Measurements from ENCODE around the gene IFIT2. TPM values are rescaled to one million over a fixed set of nuclear protein-coding genes. Genes with fewer than 3 reads are reported as not detected.

The IFIT2 gene
- total and polyA plus RNA-seq, 8 donors: 0.45 to 5.0 (median 1.6) TPM; not detected in 1

GRCh38 chr10:89351412-89351779 lies 49.5 kb downstream of the IFIT2 start:
- WGBS, 5 donors: 0 to 22% (median 14%) methylated on average over 1 of the region's 1 CpG
- no peak overlapping the region for H3K4me3 ChIP-seq
- intact Hi-C loops (cut with DNase I; ENCODE audit: low total_unique reads): no loop called here

GRCh38 chr10:89351780-89352597 lies 50.1 kb downstream of the IFIT2 start:
- WGBS, 5 donors: 17 to 32% (median 26%) methylated on average over 12 of the region's 12 CpGs
- TF ChIP-seq POLR2A (IDR thresholded peaks at IDR 0.05) (no peak), POLR2AphosphoS5 (IDR thresholded peaks at IDR 0.05) (peak in 2 of 3 donors; percentile 33 to 60)
- no peaks in the 10 kb centered on the region for H3K27me3 ChIP-seq
- peak; percentile 63 to 87 for DNase-seq
- intact Hi-C loops (cut with DNase I; ENCODE audit: low total_unique reads): no loop called here
- no peak overlapping the region for H3K4me3 ChIP-seq
- no peaks in the 10 kb centered on the region for H3K36me3 ChIP-seq
- H3K27ac ChIP-seq: peak overlapping the region; percentile 82 to 96 (median 88)
- H3K4me1 ChIP-seq: peaks cover 9 to 33% (median 24%) of the 10 kb centered on the region in 4 donors
- no peaks in the 10 kb centered on the region for H3K9me3 ChIP-seq

More at GRCh38 chr10:89351412-89351779, 49.5 kb downstream of the IFIT2 start:
- TF ChIP-seq EP300 (IDR thresholded peaks at IDR 0.05) (no peak), CTCF (IDR thresholded peaks at IDR 0.05) (no peak), POLR2A (IDR thresholded peaks at IDR 0.05) (no peak), POLR2AphosphoS5 (IDR thresholded peaks at IDR 0.05) (no peak)
- H3K9me3 ChIP-seq: no peaks in the 10 kb centered on the region
- H3K27me3 ChIP-seq: no peaks in the 10 kb centered on the region
- peak in 1 of 2 donors; percentile 62 for DNase-seq
- H3K27ac ChIP-seq: peak overlapping the region; percentile 82 to 96 (median 88)
- peaks cover 9 to 37% (median 26%) of the 10 kb centered on the region in 4 donors for H3K4me1 ChIP-seq
- H3K36me3 ChIP-seq: no peaks in the 10 kb centered on the region

- WGBS, 5 donors: 82 to 88% (median 87%) methylated on average over 4 of the region's 4 CpGs
Measured at GRCh38 chr10:89352802-89353201, 51.0 kb downstream of the IFIT2 start.

GRCh38 chr10:89355394-89355931 lies 53.6 kb downstream of the IFIT2 start:
- no peak overlapping the region for H3K27ac ChIP-seq
- no peak for TF ChIP-seq CTCF (IDR thresholded peaks at IDR 0.05)
- no peak for TF ChIP-seq POLR2A (IDR thresholded peaks at IDR 0.05)
- no peak for TF ChIP-seq POLR2AphosphoS5 (IDR thresholded peaks at IDR 0.05)
- no peak for TF ChIP-seq EP300 (IDR thresholded peaks at IDR 0.05)
- H3K9me3 ChIP-seq: no peaks in the 10 kb centered on the region
- peak in 1 of 2 donors; percentile 37 for DNase-seq
- 89 to 98% (median 95%) methylated on average over 2 of the region's 2 CpGs for WGBS, 5 donors
- H3K4me1 ChIP-seq: peaks cover 3 to 26% (median 20%) of the 10 kb centered on the region in 4 donors
- H3K4me3 ChIP-seq: no peak overlapping the region
- H3K27me3 ChIP-seq: no peaks in the 10 kb centered on the region
- intact Hi-C loops (cut with DNase I; ENCODE audit: low total_unique reads): no loop called here
- no peaks in the 10 kb centered on the region for H3K36me3 ChIP-seq

More at GRCh38 chr10:89352802-89353201, 51.0 kb downstream of the IFIT2 start:
- TF ChIP-seq POLR2AphosphoS5 (IDR thresholded peaks at IDR 0.05) (no peak), CTCF (IDR thresholded peaks at IDR 0.05) (no peak), EP300 (IDR thresholded peaks at IDR 0.05) (no peak), POLR2A (IDR thresholded peaks at IDR 0.05) (no peak)
- peaks cover 9 to 33% (median 23%) of the 10 kb centered on the region in 4 donors for H3K4me1 ChIP-seq
- H3K4me3 ChIP-seq: no peak overlapping the region
- H3K27me3 ChIP-seq: no peaks in the 10 kb centered on the region
- H3K36me3 ChIP-seq: no peaks in the 10 kb centered on the region
- H3K9me3 ChIP-seq: no peaks in the 10 kb centered on the region
- intact Hi-C loops (cut with DNase I; ENCODE audit: low total_unique reads): no loop called here
- no peak for DNase-seq
- H3K27ac ChIP-seq: peak overlapping the region; percentile 24 to 90 (median 87)
